GM20000 (cell line): Measurements from ENCODE around the gene TMEM258.

Source experiments
- DNase-seq: peaks from one replicate; pipeline ENCODE4 v3.0.0; 2012; ENCODE audit warnings: low spot score
- TF ChIP-seq, protein P1 (sequence below): IDR thresholded peaks from 2 replicates; pipeline ENCODE4 v1.5.1; 2012; ENCODE audit warnings: mild to moderate bottlenecking, control low read depth; ENCODE audit errors: extremely low read depth, missing control alignments

Gene TMEM258

DNA sequence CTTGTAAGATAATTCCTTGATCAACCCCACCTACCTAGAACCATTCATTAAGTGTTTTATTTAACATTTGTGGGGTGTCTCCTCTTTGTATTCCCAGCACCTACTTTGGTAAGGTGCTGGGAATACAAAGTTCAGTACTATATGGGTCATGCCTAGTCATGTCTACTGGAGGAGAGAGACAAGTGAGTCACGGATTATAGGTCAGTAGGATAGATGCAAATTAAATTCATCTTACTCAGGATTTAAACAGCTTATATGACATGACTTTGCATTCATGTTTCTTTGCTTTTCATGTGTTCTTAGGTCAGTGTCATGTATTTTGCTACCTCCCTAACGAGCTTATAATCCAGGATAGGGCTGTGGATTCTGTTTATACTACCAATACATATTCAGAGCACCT, 27.8 kb upstream of the TMEM258 start:
- no peak for DNase-seq
- TF ChIP-seq, protein P1, sequence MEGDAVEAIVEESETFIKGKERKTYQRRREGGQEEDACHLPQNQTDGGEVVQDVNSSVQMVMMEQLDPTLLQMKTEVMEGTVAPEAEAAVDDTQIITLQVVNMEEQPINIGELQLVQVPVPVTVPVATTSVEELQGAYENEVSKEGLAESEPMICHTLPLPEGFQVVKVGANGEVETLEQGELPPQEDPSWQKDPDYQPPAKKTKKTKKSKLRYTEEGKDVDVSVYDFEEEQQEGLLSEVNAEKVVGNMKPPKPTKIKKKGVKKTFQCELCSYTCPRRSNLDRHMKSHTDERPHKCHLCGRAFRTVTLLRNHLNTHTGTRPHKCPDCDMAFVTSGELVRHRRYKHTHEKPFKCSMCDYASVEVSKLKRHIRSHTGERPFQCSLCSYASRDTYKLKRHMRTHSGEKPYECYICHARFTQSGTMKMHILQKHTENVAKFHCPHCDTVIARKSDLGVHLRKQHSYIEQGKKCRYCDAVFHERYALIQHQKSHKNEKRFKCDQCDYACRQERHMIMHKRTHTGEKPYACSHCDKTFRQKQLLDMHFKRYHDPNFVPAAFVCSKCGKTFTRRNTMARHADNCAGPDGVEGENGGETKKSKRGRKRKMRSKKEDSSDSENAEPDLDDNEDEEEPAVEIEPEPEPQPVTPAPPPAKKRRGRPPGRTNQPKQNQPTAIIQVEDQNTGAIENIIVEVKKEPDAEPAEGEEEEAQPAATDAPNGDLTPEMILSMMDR: no peak

DNA sequence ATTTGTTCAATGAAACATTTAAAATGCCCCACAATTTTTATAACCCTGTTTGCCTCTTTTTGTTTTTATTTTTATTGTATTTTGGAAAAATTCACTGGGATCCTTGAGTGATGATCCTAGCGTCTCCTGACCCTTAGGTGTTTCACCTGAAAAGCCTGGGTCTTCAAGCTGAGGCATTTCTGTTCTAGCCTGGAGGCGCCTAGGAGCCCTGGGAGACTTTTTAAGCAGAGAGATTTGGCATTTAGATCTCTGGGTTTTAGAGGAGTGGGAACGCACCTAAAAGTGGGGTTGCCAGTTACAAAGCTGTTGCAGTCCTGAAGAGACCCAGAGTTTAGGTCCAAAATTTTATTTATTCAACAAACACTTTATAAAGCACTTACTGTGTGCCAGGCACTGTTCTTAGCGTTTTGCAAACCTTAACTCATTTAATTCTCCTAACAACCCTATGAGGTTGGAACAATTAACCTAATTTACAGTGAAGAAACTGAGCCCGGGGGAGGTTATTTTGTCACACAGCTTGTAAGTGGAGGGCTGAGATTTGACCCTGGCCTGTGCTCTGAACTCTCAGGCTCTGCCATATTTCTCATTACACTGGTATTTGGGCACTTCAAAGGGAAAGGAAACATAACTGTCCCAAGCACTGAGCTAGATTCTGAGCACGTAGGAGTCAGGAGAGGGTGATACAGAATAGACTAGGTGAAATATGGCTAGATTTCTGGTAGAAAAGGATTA, 25.2 kb upstream of the TMEM258 start:
- DNase-seq: no peak
- TF ChIP-seq, protein P1: no peak

- peak; percentile 89 for DNase-seq
- TF ChIP-seq, protein P1: peak; percentile 64
Measured at GRCh38 chr11:61816736-61817455, 24.5 kb upstream of the TMEM258 start, which contains the start of gene FADS1. TSS of gene FADS1 (minus strand) at chr11:61817003. CDS start at chr11:61816929, 74 bp downstream.

GRCh38 chr11:61815790-61816735, 23.7 kb upstream of the TMEM258 start:
- DNase-seq: peak; percentile 72
- TF ChIP-seq, protein P1: no peak

DNA sequence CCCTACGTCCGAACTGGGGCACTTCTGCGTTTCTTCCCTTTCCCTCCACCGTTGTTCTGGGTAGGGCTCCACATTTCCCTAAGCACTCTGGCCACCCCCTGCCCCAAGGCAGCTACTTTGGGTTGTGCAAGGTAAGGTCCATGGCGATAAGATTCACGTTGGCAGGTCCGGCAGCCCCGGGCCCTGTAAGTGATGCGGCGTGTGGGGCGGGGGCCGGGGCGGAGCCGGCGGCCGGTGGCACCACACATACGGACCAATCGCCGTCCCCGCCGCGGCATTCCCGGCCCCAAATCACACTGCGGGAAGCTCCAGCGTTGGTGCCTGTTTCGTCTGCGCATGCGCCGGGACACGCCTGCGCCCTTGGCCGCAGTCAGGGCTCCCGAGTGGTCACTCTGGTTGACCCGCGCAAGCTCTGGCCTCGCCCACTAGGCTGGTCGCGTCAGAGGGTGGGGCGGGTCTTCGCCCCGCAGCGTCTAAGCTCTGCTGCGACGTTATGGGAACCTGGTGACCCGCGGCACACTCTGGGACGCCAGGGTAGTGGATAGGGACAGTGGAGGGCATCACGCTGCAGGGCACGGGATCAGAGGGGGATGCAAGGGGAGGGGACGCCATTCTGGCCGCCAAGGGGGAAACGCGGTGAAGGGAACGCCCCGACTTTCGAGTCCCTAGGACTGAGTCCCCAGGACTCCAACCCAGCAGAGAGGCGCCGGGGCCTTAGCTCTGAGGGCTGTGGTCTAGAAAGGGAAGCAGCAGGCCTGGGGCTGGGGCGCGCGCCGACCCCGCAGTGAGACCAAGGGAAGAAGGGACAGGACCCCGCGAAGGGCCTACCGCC, 22.8 kb upstream of the TMEM258 start:
- peak; percentile 97 for DNase-seq
- TF ChIP-seq, protein P1: no peak

DNA sequence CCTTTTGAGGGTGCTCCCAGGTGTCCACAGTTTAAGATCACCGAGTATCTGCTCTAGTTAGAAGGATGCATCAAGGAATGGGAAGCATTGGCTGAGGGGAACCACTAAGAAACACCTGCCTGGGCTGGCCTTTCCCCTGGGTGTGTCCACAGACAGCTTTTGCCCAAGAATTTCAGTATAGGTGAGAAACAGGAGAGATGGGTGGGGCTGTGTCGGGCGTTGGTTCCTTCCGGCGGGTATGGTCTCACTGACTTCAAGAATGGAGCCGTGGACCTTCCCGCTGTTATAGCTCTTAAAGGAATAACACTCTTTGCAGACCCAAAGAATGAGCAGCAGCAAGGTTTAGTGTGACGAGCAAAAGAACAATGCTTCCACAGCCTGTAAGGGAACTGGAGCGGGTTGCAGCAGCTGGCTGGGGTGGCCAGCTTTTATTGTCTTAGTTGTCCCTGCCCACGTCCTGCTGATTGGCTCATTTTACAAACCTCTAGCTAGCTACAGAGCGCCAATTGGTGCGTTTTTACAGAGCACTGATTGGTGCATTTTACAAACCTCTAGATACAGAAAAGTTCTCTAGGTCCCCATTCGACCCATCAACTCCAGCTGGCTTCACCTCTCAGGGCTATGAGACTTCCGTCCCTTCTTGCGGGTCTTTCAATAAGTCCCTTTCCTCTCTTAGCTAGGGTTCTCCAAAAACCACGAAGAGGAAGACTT, 22.0 kb upstream of the TMEM258 start:
- no peak for DNase-seq
- TF ChIP-seq, protein P1: no peak
